Measurements from ENCODE around the gene AGBL5. TPM values are rescaled to one million over a fixed set of nuclear protein-coding genes. Genes with fewer than 3 reads are reported as not detected.

Gene AGBL5
- total RNA-seq, 1 experiment from 2014 or later, result 46.7 TPM

DNA sequence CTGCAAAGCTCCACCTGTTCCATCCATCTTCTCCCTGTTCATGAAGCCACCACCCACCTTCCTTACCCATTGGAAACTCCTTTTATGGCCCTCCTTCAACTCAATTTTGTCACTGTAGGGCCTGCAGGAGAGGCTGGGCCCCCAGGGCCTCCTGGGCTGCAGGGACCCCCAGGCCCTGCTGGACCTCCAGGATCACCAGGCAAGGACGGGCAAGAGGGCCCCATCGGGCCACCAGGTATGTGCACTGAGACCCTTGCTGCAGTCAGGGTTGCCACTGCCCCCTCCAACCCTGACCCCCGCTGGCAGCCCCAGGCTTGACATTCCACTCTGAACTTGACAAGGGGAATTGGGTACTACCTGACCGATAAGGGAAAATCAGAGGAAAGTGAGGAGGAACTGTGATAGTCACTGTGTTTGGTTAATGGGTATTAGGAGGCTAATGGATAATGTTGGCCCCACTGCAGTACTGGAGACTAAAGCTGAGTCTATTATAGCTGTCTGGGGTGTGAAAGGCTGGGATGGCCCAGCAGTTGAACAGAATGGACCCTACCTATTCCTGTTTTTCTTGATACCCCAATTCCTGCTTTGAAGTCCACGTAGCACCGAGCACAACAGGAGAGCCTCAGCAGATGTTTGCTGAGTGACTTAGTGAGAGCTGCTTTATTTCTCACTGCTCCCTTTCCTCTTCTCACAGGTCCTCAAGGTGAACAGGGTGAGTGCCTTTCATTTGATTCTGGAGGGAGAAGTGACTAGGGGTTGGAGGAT is 33.0 kb downstream of the AGBL5 start:
- Histone ChIP-seq H3K27me3 (ENCODE audit: control insufficient read depth, insufficient read depth, low read length) (peaks cover 20% of the 10 kb centered on the region), H3K36me3 (replicated peaks; ENCODE audit: control insufficient read depth, insufficient read depth, low read length) (no peaks in the 10 kb centered on the region; the same call in 1 of the 2 replicates), H3K4me3 (ENCODE audit: insufficient read depth, low read depth, low read length) (no peak overlapping the region)
- DNase-seq, result peak; percentile 54

DNA sequence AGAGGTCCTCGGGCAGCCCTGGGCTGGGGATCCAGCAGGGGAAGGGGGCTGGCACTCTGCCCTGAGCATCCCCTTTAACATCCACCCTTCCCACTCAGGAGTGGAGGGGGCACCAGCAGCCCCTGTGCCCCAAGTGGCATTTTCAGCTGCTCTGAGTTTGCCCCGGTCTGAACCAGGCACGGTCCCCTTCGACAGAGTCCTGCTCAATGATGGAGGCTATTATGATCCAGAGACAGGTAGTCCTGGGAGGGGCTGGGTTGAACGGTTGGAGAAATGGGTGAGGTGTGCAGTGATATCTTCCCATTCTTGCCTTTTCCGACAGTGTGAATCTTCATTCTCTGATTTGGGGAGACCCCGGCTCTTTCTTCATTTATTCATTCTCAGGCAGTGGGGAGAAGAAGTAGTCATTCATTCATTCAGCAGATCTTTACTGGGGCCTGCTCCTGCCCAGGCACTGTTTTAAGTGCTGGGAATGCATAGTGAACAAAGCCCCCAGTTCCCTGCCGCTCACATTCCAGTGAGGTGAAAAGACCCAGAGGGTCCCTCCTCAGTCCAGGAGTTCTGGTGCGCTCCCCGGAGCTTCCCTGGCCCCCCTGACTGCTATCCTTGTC is 33.7 kb downstream of the AGBL5 start:
- peak overlapping the region; percentile 58 for H3K4me3 ChIP-seq (ENCODE audit: insufficient read depth, low read depth, low read length)
- peaks cover 20% of the 10 kb centered on the region for H3K27me3 ChIP-seq (ENCODE audit: control insufficient read depth, insufficient read depth, low read length)
- peak; percentile 54 for DNase-seq
- no peaks in the 10 kb centered on the region; the same call in 1 of the 2 replicates for H3K36me3 ChIP-seq (replicated peaks; ENCODE audit: control insufficient read depth, insufficient read depth, low read length)

- DNase-seq, result peak; percentile 87
- Histone ChIP-seq H3K27me3 (ENCODE audit: control insufficient read depth, insufficient read depth, low read length) (peaks cover 20% of the 10 kb centered on the region), H3K36me3 (replicated peaks; ENCODE audit: control insufficient read depth, insufficient read depth, low read length) (no peaks in the 10 kb centered on the region; the same call in 1 of the 2 replicates), H3K4me3 (ENCODE audit: insufficient read depth, low read depth, low read length) (peak overlapping the region; percentile 58)
Observed at GRCh38 chr2:27085673-27086089, 34.2 kb downstream of the AGBL5 start.

GRCh38 chr2:27086090-27086723 is 34.7 kb downstream of the AGBL5 start:
- H3K4me3 ChIP-seq (ENCODE audit: insufficient read depth, low read depth, low read length), result peak overlapping the region; percentile 58
- DNase-seq, result peak; percentile 100
- H3K36me3 ChIP-seq (replicated peaks; ENCODE audit: control insufficient read depth, insufficient read depth, low read length), result no peaks in the 10 kb centered on the region; the same call in 1 of the 2 replicates
- peaks cover 20% of the 10 kb centered on the region for H3K27me3 ChIP-seq (ENCODE audit: control insufficient read depth, insufficient read depth, low read length)

DNA sequence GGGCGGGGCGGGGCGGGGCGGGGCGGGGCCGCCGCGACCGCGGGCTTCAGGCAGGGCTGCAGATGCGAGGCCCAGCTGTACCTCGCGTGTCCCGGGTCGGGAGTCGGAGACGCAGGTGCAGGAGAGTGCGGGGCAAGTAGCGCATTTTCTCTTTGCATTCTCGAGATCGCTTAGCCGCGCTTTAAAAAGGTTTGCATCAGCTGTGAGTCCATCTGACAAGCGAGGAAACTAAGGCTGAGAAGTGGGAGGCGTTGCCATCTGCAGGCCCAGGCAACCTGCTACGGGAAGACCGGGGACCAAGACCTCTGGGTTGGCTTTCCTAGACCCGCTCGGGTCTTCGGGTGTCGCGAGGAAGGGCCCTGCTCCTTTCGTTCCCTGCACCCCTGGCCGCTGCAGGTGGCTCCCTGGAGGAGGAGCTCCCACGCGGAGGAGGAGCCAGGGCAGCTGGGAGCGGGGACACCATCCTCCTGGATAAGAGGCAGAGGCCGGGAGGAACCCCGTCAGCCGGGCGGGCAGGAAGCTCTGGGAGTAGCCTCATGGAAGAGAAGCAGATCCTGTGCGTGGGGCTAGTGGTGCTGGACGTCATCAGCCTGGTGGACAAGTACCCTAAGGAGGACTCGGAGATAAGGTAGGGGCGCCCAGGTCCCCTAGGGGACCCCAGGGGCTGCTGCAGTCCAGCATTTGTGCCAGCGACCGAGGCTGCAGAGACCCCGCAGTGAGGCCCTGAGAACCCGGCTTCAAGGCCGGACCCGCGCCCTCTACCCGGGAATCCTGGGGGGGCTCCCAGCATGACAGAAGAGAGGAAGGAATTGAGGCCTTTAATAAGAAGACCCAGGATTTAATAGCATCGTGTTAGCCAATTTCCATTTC is 35.5 kb downstream of the AGBL5 start, which contains the start of gene KHK:
KHK (plus strand) TSS at position 49 of the 870 bp plus-strand sequence; CDS start at position 537, 488 bp downstream.
- DNase-seq, result peak; percentile 92
- H3K36me3 ChIP-seq (replicated peaks; ENCODE audit: control insufficient read depth, insufficient read depth, low read length), result no peaks in the 10 kb centered on the region; the same call in 1 of the 2 replicates
- peak within 1 kb of the TSS; percentile 67 for H3K4me3 ChIP-seq (ENCODE audit: insufficient read depth, low read depth, low read length)
- H3K27me3 ChIP-seq (ENCODE audit: control insufficient read depth, insufficient read depth, low read length), result peaks cover 20% of the 10 kb centered on the region

- H3K4me3 ChIP-seq (ENCODE audit: insufficient read depth, low read depth, low read length), result no peak overlapping the region
- peak; percentile 27 for DNase-seq
Observed at GRCh38 chr2:27087823-27088410, 36.4 kb downstream of the AGBL5 start.

GRCh38 chr2:27088634-27089033 is 37.2 kb downstream of the AGBL5 start:
- H3K36me3 ChIP-seq (replicated peaks; ENCODE audit: control insufficient read depth, insufficient read depth, low read length), result no peaks in the 10 kb centered on the region; the same call in 1 of the 2 replicates
- H3K27me3 ChIP-seq (ENCODE audit: control insufficient read depth, insufficient read depth, low read length), result peaks cover 20% of the 10 kb centered on the region
- DNase-seq, result no peak
- H3K4me3 ChIP-seq (ENCODE audit: insufficient read depth, low read depth, low read length), result no peak overlapping the region

More at GRCh38 chr2:27087823-27088410, 36.4 kb downstream of the AGBL5 start:
- peaks cover 20% of the 10 kb centered on the region for H3K27me3 ChIP-seq (ENCODE audit: control insufficient read depth, insufficient read depth, low read length)
- H3K36me3 ChIP-seq (replicated peaks; ENCODE audit: control insufficient read depth, insufficient read depth, low read length), result no peaks in the 10 kb centered on the region; the same call in 1 of the 2 replicates

- H3K27me3 ChIP-seq (ENCODE audit: control insufficient read depth, insufficient read depth, low read length), result peaks cover 20% of the 10 kb centered on the region
- peak; percentile 36 for DNase-seq
- H3K36me3 ChIP-seq (replicated peaks; ENCODE audit: control insufficient read depth, insufficient read depth, low read length), result no peaks in the 10 kb centered on the region
- no peak overlapping the region for H3K4me3 ChIP-seq (ENCODE audit: insufficient read depth, low read depth, low read length)
Observed at GRCh38 chr2:27089111-27089954, 37.9 kb downstream of the AGBL5 start.

- peak; percentile 53 for DNase-seq
- Histone ChIP-seq H3K4me3 (ENCODE audit: insufficient read depth, low read depth, low read length) (no peak overlapping the region), H3K36me3 (replicated peaks; ENCODE audit: control insufficient read depth, insufficient read depth, low read length) (no peaks in the 10 kb centered on the region), H3K27me3 (ENCODE audit: control insufficient read depth, insufficient read depth, low read length) (peaks cover 6% of the 10 kb centered on the region)
Observed at GRCh38 chr2:27091746-27092695, 40.6 kb downstream of the AGBL5 start.

- Histone ChIP-seq H3K36me3 (replicated peaks; ENCODE audit: control insufficient read depth, insufficient read depth, low read length) (no peaks in the 10 kb centered on the region), H3K4me3 (ENCODE audit: insufficient read depth, low read depth, low read length) (no peak overlapping the region), H3K27me3 (ENCODE audit: control insufficient read depth, insufficient read depth, low read length) (no peaks in the 10 kb centered on the region; the same call in 1 of the 2 replicates)
- peak; percentile 43 for DNase-seq
Observed at GRCh38 chr2:27092696-27093429, 41.4 kb downstream of the AGBL5 start.

DNA sequence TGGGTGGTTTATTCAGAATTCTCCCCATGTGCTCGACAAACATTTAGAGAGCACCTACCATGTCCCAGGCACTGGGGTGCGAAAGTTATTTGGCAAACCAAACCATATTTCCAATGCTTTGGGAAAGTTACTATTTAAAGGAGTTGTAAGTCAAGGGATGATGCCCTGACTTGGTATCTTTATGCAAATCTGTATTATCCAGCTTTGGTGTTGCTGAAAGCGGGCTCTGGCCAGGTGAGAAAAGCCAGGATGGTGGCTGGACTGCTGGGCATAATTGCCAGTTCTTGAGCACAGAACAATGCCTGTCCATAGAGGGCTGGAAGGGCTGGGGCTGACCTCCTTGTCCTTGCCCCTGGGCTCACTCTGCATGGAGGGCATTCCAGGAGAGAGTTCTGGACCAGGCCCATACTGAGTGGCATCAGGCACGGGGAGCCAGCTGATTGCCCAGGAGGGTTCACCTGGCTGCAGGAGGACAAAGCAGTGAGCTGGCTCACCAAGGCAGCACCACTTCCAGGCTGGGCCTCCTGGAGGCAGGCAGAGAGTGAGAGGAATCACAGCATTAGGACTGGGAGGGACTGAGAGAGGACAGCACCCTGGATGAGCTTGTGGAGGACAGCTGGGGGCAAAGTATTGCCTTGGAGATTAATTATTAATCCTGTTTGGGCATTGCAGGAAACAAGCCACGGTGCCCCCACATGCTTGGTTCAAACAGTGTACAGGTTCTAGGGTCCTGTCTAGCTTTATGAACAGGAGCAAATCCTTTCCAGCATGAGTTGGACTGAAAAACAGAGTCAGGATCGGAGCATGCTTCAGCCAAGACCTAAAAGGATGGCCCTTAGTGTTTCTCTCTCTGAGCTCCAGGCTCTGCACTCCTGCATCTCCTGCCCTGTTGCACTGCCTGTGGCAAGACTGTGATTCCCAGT is 42.2 kb downstream of the AGBL5 start:
- H3K36me3 ChIP-seq (replicated peaks; ENCODE audit: control insufficient read depth, insufficient read depth, low read length), result no peaks in the 10 kb centered on the region
- DNase-seq, result peak; percentile 31
- no peak overlapping the region for H3K4me3 ChIP-seq (ENCODE audit: insufficient read depth, low read depth, low read length)
- no peaks in the 10 kb centered on the region; the same call in 1 of the 2 replicates for H3K27me3 ChIP-seq (ENCODE audit: control insufficient read depth, insufficient read depth, low read length)
